GM12872 (cell line): ENCODE measurements around the gene OR1L8.

Experiments
- TF ChIP-seq, protein P1 (sequence below): IDR thresholded peaks from 3 replicates; pipeline ENCODE4 v1.5.1; 2011; ENCODE audit warnings: low read depth, mild to moderate bottlenecking, low read length, moderate library complexity; ENCODE audit not compliant: insufficient read depth

Gene OR1L8

DNA sequence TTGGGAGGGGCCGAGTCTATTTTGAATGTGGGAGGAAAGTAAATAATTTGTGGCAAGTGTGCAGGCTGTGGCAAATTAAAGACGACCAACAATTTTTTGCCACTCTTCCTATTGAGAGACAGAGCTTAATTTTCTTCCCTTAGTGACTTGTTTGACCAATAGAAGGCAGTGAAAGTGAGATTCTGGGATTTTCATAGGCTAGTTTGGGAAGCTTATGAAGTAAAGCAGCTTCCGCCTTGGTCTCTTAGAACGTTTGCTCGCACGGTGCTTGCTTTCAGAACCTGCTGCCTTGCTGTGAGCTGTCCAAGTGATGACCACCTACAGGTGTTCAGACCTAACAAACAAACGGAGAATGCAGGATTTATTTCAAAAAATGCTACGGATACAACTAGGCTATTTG, 37.0 kb downstream of the OR1L8 start:
- TF ChIP-seq, protein P1, sequence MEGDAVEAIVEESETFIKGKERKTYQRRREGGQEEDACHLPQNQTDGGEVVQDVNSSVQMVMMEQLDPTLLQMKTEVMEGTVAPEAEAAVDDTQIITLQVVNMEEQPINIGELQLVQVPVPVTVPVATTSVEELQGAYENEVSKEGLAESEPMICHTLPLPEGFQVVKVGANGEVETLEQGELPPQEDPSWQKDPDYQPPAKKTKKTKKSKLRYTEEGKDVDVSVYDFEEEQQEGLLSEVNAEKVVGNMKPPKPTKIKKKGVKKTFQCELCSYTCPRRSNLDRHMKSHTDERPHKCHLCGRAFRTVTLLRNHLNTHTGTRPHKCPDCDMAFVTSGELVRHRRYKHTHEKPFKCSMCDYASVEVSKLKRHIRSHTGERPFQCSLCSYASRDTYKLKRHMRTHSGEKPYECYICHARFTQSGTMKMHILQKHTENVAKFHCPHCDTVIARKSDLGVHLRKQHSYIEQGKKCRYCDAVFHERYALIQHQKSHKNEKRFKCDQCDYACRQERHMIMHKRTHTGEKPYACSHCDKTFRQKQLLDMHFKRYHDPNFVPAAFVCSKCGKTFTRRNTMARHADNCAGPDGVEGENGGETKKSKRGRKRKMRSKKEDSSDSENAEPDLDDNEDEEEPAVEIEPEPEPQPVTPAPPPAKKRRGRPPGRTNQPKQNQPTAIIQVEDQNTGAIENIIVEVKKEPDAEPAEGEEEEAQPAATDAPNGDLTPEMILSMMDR, result no peak

DNA sequence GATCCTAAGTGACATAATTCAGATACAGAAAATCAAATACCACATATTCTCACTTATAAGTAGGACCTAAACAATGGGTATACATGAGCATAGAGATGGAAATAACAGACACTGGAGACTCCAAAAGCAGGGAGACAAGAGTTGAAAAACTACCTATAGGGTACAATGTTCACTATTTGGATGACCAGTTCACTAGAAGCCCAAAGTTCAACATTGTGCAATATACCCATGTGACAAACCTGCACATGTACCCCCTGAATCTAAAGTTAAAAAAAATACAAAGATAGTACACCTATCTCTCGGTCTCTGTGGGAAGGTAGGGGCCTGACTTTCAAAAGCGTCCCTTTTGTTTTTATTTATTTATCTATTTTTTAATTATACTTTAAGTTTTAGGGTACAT, 44.4 kb downstream of the OR1L8 start:
- TF ChIP-seq, protein P1, result no peak

DNA sequence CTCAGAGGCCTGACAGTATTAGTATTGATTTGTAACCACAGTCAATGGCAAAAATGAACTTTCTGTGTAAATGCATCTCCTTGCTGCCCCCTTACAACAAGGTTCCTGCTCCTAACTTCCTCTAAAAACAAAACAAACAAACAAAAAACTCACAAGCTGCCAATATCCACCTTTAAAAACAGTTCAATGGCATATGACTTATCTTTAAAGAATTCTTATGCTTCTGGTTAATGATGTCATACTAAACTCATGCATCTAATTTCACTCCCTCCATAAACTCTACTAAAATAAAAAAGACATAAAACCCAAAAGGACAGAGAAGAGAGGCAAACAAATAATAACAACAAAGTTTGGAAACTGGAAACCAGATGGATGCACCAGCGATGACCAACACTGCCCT, 47.0 kb downstream of the OR1L8 start:
- TF ChIP-seq, protein P1, result no peak

DNA sequence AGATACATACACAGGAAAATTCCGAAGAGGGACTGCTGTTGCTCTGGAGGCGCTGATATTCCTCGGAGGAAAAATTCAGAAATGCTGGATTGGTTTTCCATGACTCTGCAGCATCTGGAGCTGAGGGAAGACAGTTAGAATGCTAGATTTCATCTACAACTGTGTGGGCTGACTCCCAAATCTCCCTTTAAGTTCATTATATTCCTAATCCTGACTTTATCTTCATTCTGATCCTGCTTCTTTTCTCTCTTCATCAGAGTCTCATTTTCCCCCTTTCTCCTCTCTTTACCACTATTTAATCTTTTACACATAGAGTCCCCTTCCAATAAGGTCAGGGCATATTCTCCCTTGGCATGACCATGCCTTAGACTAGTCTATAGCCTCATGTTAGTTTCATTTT, 56.0 kb downstream of the OR1L8 start, which contains the start of gene OR1N1:
Gene OR1N1 (minus strand): TSS at position 101 of the 400 bp plus-strand sequence. CDS start 0 bp downstream, at position 101.
- TF ChIP-seq, protein P1, result no peak

DNA sequence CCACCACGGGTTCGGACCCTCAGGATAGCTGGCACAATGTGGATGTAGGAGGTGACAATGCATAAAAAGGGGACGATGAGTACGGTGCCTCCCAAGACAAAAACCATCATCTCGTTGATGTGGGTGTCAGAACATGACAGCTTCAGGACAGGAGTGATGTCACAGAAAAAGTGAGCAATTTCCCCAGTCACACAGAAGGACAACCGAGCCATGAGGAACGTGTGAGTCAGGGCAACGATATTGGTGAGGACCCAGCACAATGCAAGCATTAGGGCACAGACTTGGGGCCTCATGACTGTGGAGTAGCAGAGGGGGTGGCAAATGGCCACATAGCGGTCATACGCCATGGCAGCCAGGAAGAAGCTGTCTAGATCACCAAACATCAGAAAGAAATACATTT, 56.6 kb downstream of the OR1L8 start:
- TF ChIP-seq, protein P1, result no peak

DNA sequence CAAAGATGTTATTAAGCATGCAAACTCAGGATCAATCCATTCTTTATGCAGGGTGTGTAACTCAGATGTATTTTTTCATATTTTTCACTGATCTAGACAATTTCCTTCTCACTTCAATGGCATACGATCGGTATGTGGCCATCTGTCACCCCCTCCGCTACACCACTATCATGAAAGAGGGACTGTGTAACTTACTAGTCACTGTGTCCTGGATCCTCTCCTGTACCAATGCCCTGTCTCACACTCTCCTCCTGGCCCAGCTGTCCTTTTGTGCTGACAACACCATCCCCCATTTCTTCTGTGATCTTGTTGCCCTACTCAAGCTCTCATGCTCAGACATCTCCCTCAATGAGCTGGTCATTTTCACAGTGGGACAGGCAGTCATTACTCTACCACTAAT, 63.8 kb downstream of the OR1L8 start:
- TF ChIP-seq, protein P1, result no peak

DNA sequence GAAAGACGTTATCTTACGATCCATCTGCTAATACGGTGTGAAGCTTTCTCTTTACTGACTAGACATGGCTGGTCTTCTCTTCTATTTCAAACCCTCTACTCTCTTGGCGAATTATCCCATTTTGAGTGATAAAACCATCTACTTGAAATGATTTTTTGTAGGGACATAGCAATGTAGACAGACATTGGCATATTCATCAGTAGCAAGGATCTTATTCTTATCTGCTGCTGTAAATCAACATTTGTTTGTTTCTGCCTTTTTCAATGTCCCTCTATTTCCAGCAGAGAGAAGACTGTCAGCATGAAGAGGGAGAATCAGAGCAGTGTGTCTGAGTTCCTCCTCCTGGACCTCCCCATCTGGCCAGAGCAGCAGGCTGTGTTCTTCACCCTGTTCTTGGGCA, 64.3 kb downstream of the OR1L8 start, which contains the start of gene OR1J4:
Gene OR1J4 (plus strand): TSS at position 301 of the 400 bp plus-strand sequence. CDS start 0 bp downstream, at position 301.
- TF ChIP-seq, protein P1, result no peak
